Endothelial cell of umbilical vein (primary cell): Measurements from ENCODE around the gene DAGLB. TPM values are rescaled to one million over a fixed set of nuclear protein-coding genes. Genes with fewer than 3 reads are reported as not detected.

ENCODE experiments used
- BruUV-seq: library from RNA; stranded (reverse); fragments of 400-500 nt; replicated peaks from 2 replicates; lab custom pipeline; 2021; lab: Mats Ljungman, UMichigan
- CTCF ChIA-PET: fragments of 300-600, 350-600 bp; sonication (Branson Sonifier 250); formaldehyde crosslinking; loops from one replicate; lab custom pipeline; 2021; ENCODE audit warnings: antibody characterized with exemption, inconsistent platforms; lab: Charles Lee
- POLR2A ChIA-PET: fragments of 300-600, 350-600 bp; sonication (Branson Sonifier 250); formaldehyde crosslinking; loops from one replicate; lab custom pipeline; 2021; ENCODE audit warnings: antibody characterized with exemption, inconsistent platforms; lab: Charles Lee
- DNase-seq: peaks from one replicate; pipeline ENCODE4 v3.0.0-alpha.2; 2011; ENCODE audit warnings: low read depth, low spot score
- FAIRE-seq: peaks from 2 replicates; lab custom pipeline; 2011; peaks lifted over from hg19 to GRCh38; lab: Jason Lieb, UNC
- H2AFZ ChIP-seq: 2 replicates; pipeline ENCODE4 v1.6.0; 2012; ENCODE audit warnings: low read depth, low read length, control low read depth, inconsistent platforms
- H3K27ac ChIP-seq: 2 replicates; pipeline ENCODE4 v1.5.1; 2011; ENCODE audit warnings: low read depth, mild to moderate bottlenecking, control low read depth, low read length, moderate library complexity; ENCODE audit not compliant: insufficient read depth
- H3K27me3 ChIP-seq, 2 experiments: 2 replicates each; pipeline versions ENCODE4 v1.6.0 to v1.6.1; 2011; ENCODE audit warnings: low read length in 2 of 2, mixed read lengths in 1 of 2; ENCODE audit not compliant: control insufficient read depth in 2 of 2, insufficient read depth in 2 of 2
- H3K36me3 ChIP-seq, 2 experiments: 2 replicates in 1 of 2; 3 replicates in 1 of 2; pipeline ENCODE4 v1.5.1; 2011; ENCODE audit warnings: low read length in 2 of 2, mild to moderate bottlenecking in 1 of 2, moderate library complexity in 1 of 2; ENCODE audit not compliant: control insufficient read depth in 2 of 2, insufficient read depth in 2 of 2; ENCODE audit errors: extremely low read depth in 1 of 2
- H3K4me1 ChIP-seq: 3 replicates; pipeline ENCODE4 v1.5.1; 2011; ENCODE audit warnings: mild to moderate bottlenecking, low read length; ENCODE audit not compliant: control insufficient read depth, insufficient read depth; ENCODE audit errors: extremely low read depth
- H3K4me2 ChIP-seq: 2 replicates; pipeline ENCODE4 v1.6.1; 2011; ENCODE audit warnings: low read length, control low read depth, mixed read lengths; ENCODE audit not compliant: insufficient read depth
- H3K4me3 ChIP-seq, 3 experiments: fragments of 200-600 bp in 1 of 3; sonication (generic), shearing (Covaris generic) in 1 of 3; replicated peaks in 1 of 3; 2 replicates each; pipeline ENCODE4 v1.5.1; 2011 to 2016; ENCODE audit warnings: control low read depth in 3 of 3, low read length in 3 of 3, mild to moderate bottlenecking in 2 of 3, inconsistent platforms in 1 of 3, low read depth in 1 of 3, moderate library complexity in 1 of 3; ENCODE audit not compliant: insufficient read depth in 1 of 3
- H3K79me2 ChIP-seq: 2 replicates; pipeline ENCODE4 v1.6.0; 2012; ENCODE audit warnings: low read length, inconsistent platforms; ENCODE audit not compliant: control insufficient read depth, insufficient read depth
- H3K9ac ChIP-seq: replicated peaks from 2 replicates; pipeline ENCODE3; 2011; ENCODE audit warnings: low read length, control low read depth; ENCODE audit not compliant: insufficient read depth; ENCODE audit errors: extremely low read depth
- H3K9me1 ChIP-seq: replicated peaks from 3 replicates; pipeline ENCODE4 v1.6.0; 2011; ENCODE audit warnings: mild to moderate bottlenecking, low read length; ENCODE audit not compliant: control insufficient read depth, insufficient read depth; ENCODE audit errors: extremely low read depth
- H3K9me3 ChIP-seq: replicated peaks from 2 replicates; pipeline ENCODE4 v1.5.1; 2012; ENCODE audit warnings: low read length, inconsistent platforms; ENCODE audit not compliant: control insufficient read depth, insufficient read depth
- H4K20me1 ChIP-seq: replicated peaks from 2 replicates; pipeline ENCODE3; 2011; ENCODE audit warnings: mild to moderate bottlenecking, low read length; ENCODE audit not compliant: control insufficient read depth, insufficient read depth; ENCODE audit errors: extremely low read depth
- EZH2 ChIP-seq: IDR thresholded peaks from 2 replicates; pipeline ENCODE4 v1.6.1; 2012; ENCODE audit warnings: borderline replicate concordance, low read depth, mild to moderate bottlenecking, moderate library complexity, low read length, inconsistent platforms; ENCODE audit not compliant: severe bottlenecking
- FOS ChIP-seq: IDR thresholded peaks from 2 replicates; pipeline ENCODE4 v1.6.1; 2011; ENCODE audit warnings: mild to moderate bottlenecking, low read length, moderate library complexity, borderline replicate concordance; ENCODE audit not compliant: insufficient read depth
- GATA2 ChIP-seq: IDR thresholded peaks from 2 replicates; pipeline ENCODE4 v1.7.0; 2011; ENCODE audit warnings: low read depth, mild to moderate bottlenecking, moderate library complexity, mixed read lengths, low read length; ENCODE audit not compliant: insufficient read length, insufficient read depth
- JUN ChIP-seq: IDR thresholded peaks from 2 replicates; pipeline ENCODE4 v1.6.1; 2011; ENCODE audit warnings: borderline replicate concordance, low read depth; ENCODE audit not compliant: insufficient read length, insufficient read depth
- MAX ChIP-seq: IDR thresholded peaks from 2 replicates; pipeline ENCODE4 v1.6.1; 2011; ENCODE audit not compliant: insufficient read depth, insufficient read length
- MYC ChIP-seq: IDR thresholded peaks from one replicate; pipeline ENCODE4 v1.6.1; 2011; ENCODE audit warnings: mild to moderate bottlenecking, low read depth, low read length
- POLR2A ChIP-seq: IDR thresholded peaks from 2 replicates; pipeline ENCODE4 v1.6.1; 2012; ENCODE audit warnings: low read depth, mild to moderate bottlenecking, control low read depth, low read length
- POLR2AphosphoS5 ChIP-seq: IDR thresholded peaks from 2 replicates; pipeline ENCODE4 v1.6.1; 2012; ENCODE audit warnings: low read depth, mild to moderate bottlenecking, control low read depth, low read length, moderate library complexity; ENCODE audit not compliant: insufficient read depth
- dilution Hi-C: fragments of 300-500 bp; cut with MboI; formaldehyde crosslinking; loops from one replicate; pipeline ENCODE4 v1.15.0; 2019; ENCODE audit warnings: low sequenced_read_pairs; ENCODE audit not compliant: extremely low pct_ligation_motif_present
- intact Hi-C: fragments of 100-400 bp; cut with micrococcal nuclease; formaldehyde crosslinking; loops from one replicate; pipeline ENCODE4 v1.10.0; 2022
- polyA plus RNA-seq, 4 experiments: library from polyadenylated mRNA; depleted of rRNA in 3 of 4; stranded (reverse) in 3 of 4; unstranded in 1 of 4; fragments of >200 nt; gene quantifications; 2 replicates each; pipeline versions ENCODE4 v1.2.1 to v1.2.3, GENCODE V29; 2011 to 2012; ENCODE audit warnings: missing spikeins in 1 of 4
- total RNA-seq: library from RNA; stranded (reverse); gene quantifications from 2 replicates; pipeline ENCODE4 v1.2.3, GENCODE V29; 2021
- TF ChIP-seq, protein P1 (sequence below), 2 donors: IDR thresholded peaks; 1 replicate in 1 of 2; 2 replicates in 1 of 2; pipeline ENCODE4 v1.5.1; 2011; ENCODE audit warnings: low read length in 2 of 2, mild to moderate bottlenecking in 2 of 2, moderate library complexity in 2 of 2, control low read depth in 1 of 2, inconsistent platforms in 1 of 2, low read depth in 1 of 2; ENCODE audit not compliant: insufficient read depth in 1 of 2; ENCODE audit errors: extremely low read depth in 1 of 2

Gene DAGLB
- total and polyA plus RNA-seq, 2 donors (not counting 3 experiments of a cell fraction or from before 2014, with no cell fraction given), result 28.2 to 48.2 TPM

DNA sequence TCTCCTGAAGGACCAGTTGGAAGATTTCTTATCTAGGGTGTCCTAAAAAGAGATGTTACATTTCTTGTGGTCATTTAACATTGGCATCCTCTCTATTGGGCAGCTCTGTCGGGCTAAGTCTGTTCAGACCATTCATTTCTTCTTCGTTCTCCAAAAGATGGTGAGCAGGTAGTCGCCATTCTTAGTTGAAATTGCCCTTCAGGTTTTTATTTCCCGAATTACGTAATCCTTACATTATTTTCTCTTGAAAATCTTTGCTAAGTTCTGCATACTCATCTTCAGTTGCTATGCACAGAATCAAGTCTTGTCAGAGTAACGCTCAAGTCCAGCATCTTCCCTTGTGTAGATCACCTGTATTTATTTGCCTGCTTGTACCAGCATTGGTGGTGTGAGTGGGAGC lies 53.6 kb downstream of the DAGLB start:
- no peaks in the 10 kb centered on the region for H3K27me3 ChIP-seq
- no peaks in the 10 kb centered on the region for H3K9me1 ChIP-seq
- H3K9me3 ChIP-seq, result no peaks in the 10 kb centered on the region
- H3K79me2 ChIP-seq, result peaks cover 95% of the 10 kb centered on the region
- intact Hi-C loops, result no loop called here
- dilution Hi-C loops, result no loop called here
- H3K4me2 ChIP-seq, result no peak overlapping the region
- H3K36me3 ChIP-seq, result peaks cover 4 to 12% of the 10 kb centered on the region in 2 experiments
- H3K4me1 ChIP-seq, result peaks cover 19% of the 10 kb centered on the region
- TF ChIP-seq GATA2, result no peak
- TF ChIP-seq EZH2, result no peak
- no peak for TF ChIP-seq MYC
- TF ChIP-seq MAX, result no peak
- TF ChIP-seq POLR2A, result no peak
- TF ChIP-seq JUN, result no peak
- no peak for TF ChIP-seq POLR2AphosphoS5
- no peak for TF ChIP-seq FOS
- TF ChIP-seq, protein P1, sequence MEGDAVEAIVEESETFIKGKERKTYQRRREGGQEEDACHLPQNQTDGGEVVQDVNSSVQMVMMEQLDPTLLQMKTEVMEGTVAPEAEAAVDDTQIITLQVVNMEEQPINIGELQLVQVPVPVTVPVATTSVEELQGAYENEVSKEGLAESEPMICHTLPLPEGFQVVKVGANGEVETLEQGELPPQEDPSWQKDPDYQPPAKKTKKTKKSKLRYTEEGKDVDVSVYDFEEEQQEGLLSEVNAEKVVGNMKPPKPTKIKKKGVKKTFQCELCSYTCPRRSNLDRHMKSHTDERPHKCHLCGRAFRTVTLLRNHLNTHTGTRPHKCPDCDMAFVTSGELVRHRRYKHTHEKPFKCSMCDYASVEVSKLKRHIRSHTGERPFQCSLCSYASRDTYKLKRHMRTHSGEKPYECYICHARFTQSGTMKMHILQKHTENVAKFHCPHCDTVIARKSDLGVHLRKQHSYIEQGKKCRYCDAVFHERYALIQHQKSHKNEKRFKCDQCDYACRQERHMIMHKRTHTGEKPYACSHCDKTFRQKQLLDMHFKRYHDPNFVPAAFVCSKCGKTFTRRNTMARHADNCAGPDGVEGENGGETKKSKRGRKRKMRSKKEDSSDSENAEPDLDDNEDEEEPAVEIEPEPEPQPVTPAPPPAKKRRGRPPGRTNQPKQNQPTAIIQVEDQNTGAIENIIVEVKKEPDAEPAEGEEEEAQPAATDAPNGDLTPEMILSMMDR (IDR thresholded peaks at IDR 0.05; ENCODE audit: extremely low read depth in 1 of 2, insufficient read depth in 1 of 2, low read depth in 1 of 2, low read length in 2 of 2), result no peak
- no peak overlapping the region for H3K27ac ChIP-seq
- ChIA-PET POLR2A (no interaction called here), CTCF (no interaction called here)
- DNase-seq (no peak), FAIRE-seq (no peak)
- H3K9ac ChIP-seq, result no peak overlapping the region
- BruUV-seq, result no TSS peak
- H4K20me1 ChIP-seq, result peaks cover 10% of the 10 kb centered on the region
- H3K4me3 ChIP-seq, result no peak overlapping the region
- no peak overlapping the region for H2AFZ ChIP-seq
